ENCODE measurements around the gene SV2A.
"Not testable (repeated sequence)": the region's sequence is repeated elsewhere in the genome, so short reads cannot be mapped to it uniquely, and the experiment has no call there.

The SV2A gene

DNA sequence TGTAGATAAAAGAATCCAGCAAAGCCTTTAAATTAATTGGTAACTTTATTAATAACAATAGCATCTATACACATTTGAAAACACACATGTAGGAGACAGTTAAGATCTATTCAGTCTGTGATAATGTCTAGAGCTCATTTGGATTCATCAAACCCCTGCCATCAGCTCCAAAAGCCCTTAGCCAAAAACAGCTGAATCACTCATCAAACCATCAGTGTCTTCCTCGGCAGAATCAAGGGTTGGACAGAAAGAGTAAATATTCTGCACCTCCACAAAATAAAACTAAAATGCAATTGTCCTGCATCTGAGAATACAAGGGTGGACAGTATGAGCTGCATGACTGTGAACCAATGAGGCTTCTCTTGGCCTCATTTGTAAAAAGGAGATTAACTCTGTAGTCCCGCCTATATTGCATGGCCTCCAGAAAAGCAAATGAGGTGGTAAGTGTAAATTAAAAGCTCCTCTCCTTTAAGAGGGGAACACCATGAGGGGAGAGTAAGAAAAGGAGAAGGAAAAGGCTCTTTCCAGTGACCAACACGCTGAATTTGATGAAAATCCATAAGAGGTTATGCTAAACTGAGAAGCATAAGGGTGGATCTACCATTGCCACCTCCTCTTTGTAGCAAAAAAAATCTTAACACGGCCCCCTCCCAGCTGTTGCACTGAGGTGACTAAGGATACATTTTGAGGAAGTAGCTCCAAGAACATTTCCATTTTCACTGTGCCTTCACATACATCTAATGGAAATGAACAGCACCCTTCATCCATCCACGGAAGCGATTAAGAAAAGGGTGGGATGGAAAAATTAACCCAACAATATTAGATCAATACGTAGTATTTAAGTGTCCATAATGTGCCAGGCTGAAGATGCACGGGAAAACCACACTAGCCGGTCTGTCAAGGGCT, 33.0 kb downstream of the SV2A start:
- in situ Hi-C loops (cut with MboI; ENCODE audit: low pct_unique_long_range_greater_than_20kb, low sequenced_read_pairs, unreplicated experiment): no loop called here
- no peak for DNase-seq (ENCODE audit: low spot score)
- TF ChIP-seq, protein P1, sequence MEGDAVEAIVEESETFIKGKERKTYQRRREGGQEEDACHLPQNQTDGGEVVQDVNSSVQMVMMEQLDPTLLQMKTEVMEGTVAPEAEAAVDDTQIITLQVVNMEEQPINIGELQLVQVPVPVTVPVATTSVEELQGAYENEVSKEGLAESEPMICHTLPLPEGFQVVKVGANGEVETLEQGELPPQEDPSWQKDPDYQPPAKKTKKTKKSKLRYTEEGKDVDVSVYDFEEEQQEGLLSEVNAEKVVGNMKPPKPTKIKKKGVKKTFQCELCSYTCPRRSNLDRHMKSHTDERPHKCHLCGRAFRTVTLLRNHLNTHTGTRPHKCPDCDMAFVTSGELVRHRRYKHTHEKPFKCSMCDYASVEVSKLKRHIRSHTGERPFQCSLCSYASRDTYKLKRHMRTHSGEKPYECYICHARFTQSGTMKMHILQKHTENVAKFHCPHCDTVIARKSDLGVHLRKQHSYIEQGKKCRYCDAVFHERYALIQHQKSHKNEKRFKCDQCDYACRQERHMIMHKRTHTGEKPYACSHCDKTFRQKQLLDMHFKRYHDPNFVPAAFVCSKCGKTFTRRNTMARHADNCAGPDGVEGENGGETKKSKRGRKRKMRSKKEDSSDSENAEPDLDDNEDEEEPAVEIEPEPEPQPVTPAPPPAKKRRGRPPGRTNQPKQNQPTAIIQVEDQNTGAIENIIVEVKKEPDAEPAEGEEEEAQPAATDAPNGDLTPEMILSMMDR (IDR thresholded peaks at IDR 0.05; ENCODE audit: extremely low read depth, insufficient read depth, missing control alignments): no peak

DNA sequence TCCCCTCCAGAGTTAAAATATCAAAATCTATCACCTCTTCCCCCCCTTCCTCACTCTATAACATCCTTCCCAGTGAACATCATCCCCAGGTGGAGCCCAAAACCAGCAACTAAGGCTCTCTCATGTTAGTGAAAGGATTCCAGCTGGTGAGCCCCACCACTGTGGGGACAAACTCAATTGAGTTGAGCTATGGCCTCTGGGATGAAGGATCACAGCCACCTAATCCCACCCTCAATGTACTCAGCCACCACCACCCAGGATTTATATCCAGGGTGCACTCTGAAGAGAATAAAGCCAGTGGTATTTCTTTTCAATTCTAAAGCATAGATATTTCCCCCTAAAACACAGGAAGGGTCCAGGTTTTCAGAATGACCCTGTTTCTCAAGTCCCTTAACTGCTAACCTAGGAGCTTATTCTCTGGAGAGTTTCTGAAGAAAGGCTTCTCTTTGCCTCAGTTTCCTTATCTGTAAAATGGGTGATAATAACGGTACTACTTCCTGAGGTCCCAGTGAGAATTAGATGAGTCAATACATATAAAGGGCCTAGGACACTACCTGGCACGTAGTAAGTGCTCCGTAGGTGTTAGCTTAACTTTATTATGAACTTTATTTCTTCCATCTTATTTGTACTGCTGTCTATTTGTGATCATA, 33.9 kb downstream of the SV2A start:
- TF ChIP-seq, protein P1 (IDR thresholded peaks at IDR 0.05; ENCODE audit: extremely low read depth, insufficient read depth, missing control alignments): no peak
- in situ Hi-C loops (cut with MboI; ENCODE audit: low pct_unique_long_range_greater_than_20kb, low sequenced_read_pairs, unreplicated experiment): no loop called here
- DNase-seq (ENCODE audit: low spot score): no peak

DNA sequence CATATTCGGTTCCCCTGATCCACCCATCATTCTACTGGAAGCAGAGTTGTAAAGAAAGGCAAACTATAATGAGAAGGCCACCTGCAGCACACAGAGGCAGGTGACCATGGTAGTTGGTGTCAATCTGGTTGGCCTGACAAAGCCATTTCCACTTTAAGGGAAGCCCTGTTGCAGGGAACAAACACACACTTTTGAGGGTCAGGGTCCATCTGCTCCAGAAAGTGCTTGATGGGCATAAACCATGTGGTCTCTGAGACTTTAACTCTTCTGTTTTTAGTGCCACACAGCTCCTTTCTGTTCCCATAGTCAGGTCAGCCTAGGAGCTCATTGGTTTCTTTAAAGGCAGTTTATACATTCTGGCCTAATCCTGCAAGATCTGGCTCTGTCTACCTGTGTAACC, 35.8 kb downstream of the SV2A start:
- no peak for DNase-seq (ENCODE audit: low spot score)
- TF ChIP-seq, protein P1 (IDR thresholded peaks at IDR 0.05; ENCODE audit: extremely low read depth, insufficient read depth, missing control alignments): no peak
- in situ Hi-C loops (cut with MboI; ENCODE audit: low pct_unique_long_range_greater_than_20kb, low sequenced_read_pairs, unreplicated experiment): no loop called here

DNA sequence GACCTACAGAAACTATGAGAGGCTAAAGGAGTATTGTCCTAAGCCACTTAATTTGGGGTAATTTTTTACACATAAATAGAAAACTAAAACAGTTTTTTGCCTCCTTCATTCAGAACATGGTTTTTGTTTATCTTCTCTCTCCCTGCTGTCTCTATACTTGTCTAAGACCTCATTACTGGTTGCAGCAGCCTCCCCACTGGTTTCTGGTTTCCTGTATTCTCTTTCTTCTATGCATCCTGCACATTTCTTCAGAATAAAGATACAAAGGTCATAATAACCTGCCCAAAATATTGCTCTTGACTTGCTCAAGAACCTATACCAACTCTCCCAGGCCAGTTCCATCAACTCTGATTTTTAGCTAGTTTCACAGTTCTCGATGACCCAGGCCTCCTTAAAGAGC, 38.1 kb downstream of the SV2A start:
- DNase-seq (ENCODE audit: low spot score): no peak
- TF ChIP-seq, protein P1 (IDR thresholded peaks at IDR 0.05; ENCODE audit: extremely low read depth, insufficient read depth, missing control alignments): no peak
- in situ Hi-C loops (cut with MboI; ENCODE audit: low pct_unique_long_range_greater_than_20kb, low sequenced_read_pairs, unreplicated experiment): no loop called here

DNA sequence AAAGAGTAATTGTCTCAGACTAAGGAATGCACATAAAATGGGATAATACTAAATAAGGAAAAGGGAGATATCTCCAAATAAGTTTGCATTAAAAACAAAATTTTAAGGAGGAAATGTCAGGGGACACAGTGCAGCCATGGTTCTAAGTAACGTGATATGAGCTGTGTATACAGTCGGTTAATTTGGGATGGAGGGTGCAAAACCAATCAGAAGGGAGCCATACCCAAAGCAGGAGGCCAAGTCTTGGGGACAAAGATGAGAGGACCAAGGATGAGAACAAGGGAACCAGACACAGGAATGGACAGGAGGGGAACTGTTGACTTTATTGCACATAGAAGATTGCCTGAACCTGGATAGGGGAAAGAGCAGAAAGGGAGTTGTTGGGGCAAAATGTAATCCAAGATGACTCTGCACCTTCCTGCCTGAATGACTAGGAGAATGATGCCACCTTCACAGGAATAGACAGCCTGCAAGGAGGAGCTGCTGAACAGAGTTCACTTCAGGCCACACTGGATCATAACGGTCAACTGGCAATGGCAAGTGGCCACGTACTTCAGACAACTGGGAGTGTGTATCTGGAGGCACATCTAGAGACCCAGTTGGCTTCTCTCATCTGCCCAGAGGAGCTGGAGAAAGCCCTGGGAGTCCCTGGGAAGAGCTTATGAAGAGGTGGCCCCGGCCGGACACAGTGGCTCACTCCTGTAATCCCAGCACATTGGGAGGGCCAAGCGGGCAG, 40.3 kb downstream of the SV2A start:
- TF ChIP-seq, protein P1 (IDR thresholded peaks at IDR 0.05; ENCODE audit: extremely low read depth, insufficient read depth, missing control alignments): no peak
- DNase-seq (ENCODE audit: low spot score): no peak
- in situ Hi-C loops (cut with MboI; ENCODE audit: low pct_unique_long_range_greater_than_20kb, low sequenced_read_pairs, unreplicated experiment): no loop called here

DNA sequence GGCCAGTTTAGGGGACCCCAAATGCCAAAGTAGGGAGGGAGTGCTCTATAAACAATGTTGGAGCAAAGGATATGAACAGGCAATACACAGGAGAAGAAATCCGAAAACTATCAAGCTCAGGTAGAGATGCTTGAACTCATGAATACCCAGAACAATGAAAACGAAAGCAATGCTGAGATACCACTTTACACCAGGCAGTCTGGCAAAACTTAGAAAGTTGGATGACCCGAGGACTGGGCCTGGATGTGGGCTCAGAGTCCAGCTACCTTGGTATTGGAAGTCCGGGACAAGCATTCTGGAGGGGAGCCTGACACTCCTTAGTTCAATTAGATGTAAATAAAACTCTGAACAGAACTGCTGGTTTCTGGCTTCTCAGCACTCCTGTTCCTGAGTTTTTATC, 44.6 kb downstream of the SV2A start:
- DNase-seq (ENCODE audit: low spot score); in situ Hi-C loops (cut with MboI; ENCODE audit: low pct_unique_long_range_greater_than_20kb, low sequenced_read_pairs, unreplicated experiment): not testable (repeated sequence)

DNA sequence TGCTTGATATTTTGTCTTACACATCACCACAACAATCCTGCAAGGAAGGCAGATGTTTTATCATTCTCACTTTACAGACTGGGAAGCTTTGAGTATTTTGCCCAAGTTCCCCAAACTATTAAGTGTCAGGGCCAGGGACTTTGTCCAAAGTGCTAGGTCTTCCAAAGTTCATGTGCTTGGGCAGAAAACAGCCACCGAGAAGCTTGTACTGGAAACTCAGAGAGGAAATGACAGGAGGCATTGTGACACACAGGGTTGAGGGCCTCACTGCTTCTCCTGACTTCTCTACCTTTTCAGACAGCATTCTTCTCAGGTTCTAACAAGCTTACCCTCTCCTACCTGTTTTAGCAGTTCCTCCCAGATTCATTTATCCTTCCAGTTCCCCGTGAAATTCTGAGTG, 50.8 kb downstream of the SV2A start:
- in situ Hi-C loops (cut with MboI; ENCODE audit: low pct_unique_long_range_greater_than_20kb, low sequenced_read_pairs, unreplicated experiment); DNase-seq (ENCODE audit: low spot score): not testable (repeated sequence)

DNA sequence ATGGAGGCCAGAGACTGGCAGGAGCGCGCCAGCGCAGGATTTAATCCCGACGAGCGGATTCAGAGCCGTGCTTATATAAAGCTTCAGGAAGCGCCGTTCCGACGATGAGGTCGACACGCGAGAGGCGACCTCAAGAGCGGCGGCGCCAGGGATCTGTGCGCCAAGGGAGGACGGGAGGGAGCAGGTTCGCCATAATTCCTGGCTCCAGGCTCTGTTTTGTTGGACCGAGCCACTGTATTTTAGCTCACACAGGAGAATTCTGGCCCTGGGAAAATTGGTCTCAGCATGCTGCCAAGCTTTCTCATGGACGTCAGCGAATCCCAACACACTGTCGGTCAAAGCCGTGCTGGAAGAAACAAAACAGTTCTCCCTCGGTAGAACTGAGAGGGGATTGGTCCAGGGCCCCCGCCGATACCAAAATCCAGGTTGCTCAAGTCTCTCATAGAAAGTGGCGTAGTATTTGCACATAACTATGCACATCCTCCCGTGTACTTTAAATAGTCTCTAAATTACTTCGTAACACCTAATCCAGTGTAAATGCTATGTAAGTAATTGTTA, 56.1 kb downstream of the SV2A start:
- DNase-seq (ENCODE audit: low spot score); in situ Hi-C loops (cut with MboI; ENCODE audit: low pct_unique_long_range_greater_than_20kb, low sequenced_read_pairs, unreplicated experiment): not testable (repeated sequence)

DNA sequence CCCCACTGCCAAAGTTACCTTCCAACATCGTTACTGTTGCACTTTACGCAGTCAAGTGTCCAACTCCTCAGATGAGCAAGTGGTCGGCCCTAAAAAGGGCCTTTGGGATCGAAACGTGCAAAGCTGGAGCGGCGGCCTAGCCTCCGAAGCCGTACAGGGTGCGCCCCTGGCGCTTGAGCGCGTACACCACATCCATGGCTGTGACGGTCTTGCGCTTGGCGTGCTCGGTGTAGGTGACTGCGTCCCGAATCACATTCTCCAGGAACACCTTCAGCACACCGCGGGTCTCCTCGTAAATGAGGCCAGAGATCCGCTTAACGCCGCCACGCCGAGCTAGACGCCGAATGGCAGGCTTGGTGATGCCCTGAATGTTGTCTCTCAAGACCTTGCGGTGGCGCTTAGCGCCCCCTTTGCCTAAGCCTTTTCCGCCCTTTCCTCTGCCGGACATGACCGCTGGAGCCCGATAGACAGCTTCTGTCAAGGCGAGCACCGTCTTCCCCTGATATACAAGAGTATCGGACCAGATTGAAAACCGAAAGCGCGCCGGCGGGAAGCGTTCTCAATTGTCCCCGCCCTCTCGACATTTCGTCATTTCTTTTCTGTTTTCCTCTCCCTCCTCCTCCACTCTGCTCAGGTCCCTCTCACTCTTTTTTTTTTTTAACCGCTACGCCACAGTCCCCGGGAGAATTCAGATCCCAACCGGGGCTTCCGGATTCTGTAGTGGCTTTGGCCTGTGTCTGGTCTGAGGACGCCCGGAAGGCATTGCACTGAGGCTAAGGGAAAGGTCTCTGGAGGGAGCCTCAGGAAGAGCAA, 56.8 kb downstream of the SV2A start:
- in situ Hi-C loops (cut with MboI; ENCODE audit: low pct_unique_long_range_greater_than_20kb, low sequenced_read_pairs, unreplicated experiment); DNase-seq (ENCODE audit: low spot score): not testable (repeated sequence)

DNA sequence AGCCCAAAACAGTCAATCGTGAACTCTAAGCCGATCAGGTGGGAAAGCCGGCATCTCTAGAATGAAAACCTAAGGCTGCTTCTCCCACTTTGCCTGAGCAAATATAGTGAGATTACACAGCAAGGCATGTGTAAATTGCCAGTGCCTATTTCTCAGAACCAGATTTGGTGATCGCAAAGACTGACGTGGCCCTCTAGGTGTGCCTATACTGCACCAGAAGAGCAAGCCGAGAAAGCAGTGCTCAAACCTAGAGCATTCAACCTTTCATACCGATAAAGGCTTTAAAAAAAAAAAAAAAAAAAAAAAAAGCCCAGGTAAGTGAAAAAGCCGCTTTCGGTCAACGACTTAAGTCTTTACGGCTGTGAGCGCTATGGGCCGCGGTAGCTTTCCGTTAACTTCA, 57.4 kb downstream of the SV2A start:
- DNase-seq (ENCODE audit: low spot score); in situ Hi-C loops (cut with MboI; ENCODE audit: low pct_unique_long_range_greater_than_20kb, low sequenced_read_pairs, unreplicated experiment): not testable (repeated sequence)

All from GM13977 (cell line).